ENCODE data around the gene PAXX.

DNA sequence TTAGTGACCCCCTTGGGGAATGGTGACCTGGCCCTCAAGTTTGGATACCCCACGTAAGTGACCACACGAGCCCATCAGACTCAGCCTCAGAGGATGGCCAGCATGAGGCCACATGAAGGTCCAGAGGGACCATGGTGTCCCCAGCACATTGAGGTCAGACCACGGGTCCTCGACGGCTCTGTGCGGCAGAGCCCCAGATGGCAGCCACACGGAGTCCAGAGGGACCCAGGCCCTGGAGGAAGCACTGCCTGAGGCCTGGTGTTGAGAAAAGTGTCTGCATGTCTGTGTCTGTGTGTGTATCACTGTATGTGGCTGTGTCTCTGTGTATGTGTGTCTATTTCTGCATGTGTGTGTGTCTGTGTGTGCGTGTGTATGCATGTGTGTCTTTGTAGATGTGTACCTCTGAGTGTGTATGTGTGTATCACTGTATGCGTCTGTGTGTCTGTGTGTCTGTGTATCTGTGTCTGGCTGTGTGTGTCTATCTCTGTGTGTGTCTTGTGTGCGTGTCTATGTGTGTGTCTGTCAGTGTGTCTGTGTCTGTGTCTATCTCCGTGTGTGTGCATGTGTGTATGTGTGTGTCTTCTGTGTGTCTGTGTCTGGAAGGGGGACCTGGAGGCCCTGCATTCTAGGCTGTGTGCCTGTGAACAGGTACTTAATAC is 8.4 kb upstream of the PAXX start:
- TF ChIP-seq, protein P1, sequence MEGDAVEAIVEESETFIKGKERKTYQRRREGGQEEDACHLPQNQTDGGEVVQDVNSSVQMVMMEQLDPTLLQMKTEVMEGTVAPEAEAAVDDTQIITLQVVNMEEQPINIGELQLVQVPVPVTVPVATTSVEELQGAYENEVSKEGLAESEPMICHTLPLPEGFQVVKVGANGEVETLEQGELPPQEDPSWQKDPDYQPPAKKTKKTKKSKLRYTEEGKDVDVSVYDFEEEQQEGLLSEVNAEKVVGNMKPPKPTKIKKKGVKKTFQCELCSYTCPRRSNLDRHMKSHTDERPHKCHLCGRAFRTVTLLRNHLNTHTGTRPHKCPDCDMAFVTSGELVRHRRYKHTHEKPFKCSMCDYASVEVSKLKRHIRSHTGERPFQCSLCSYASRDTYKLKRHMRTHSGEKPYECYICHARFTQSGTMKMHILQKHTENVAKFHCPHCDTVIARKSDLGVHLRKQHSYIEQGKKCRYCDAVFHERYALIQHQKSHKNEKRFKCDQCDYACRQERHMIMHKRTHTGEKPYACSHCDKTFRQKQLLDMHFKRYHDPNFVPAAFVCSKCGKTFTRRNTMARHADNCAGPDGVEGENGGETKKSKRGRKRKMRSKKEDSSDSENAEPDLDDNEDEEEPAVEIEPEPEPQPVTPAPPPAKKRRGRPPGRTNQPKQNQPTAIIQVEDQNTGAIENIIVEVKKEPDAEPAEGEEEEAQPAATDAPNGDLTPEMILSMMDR (IDR thresholded peaks at IDR 0.05; ENCODE audit: borderline replicate concordance, extremely low read depth, low read length, poor library complexity, severe bottlenecking): no peak
- no peak for TF ChIP-seq EZH2 (IDR thresholded peaks at IDR 0.05; ENCODE audit: borderline replicate concordance, low read depth, low read length, severe bottlenecking)
